KMS-11 (cell line): ENCODE measurements around the gene DAP.

Source experiments
- H2AFZ ChIP-seq: fragments of 200-600 bp; sonication (generic); 2 replicates; pipeline ENCODE4 v1.6.1; 2016; ENCODE audit warnings: antibody characterized with exemption, mixed run types, low read depth
- H3K27ac ChIP-seq: fragments of 200-600 bp; sonication (generic); 2 replicates; pipeline ENCODE4 v1.6.1; 2016; ENCODE audit warnings: mild to moderate bottlenecking, mixed run types
- H3K27me3 ChIP-seq: fragments of 200-600 bp; sonication (generic); 2 replicates; pipeline ENCODE4 v1.6.1; 2017; ENCODE audit warnings: mild to moderate bottlenecking, low read depth, mixed run types, moderate library complexity; ENCODE audit not compliant: insufficient read depth
- H3K36me3 ChIP-seq: fragments of 200-600 bp; sonication (generic); 2 replicates; pipeline ENCODE4 v1.6.1; 2017; ENCODE audit warnings: mild to moderate bottlenecking, mixed run types; ENCODE audit not compliant: insufficient read depth
- H3K4me1 ChIP-seq: fragments of 200-600 bp; sonication (generic); 2 replicates; pipeline ENCODE4 v1.6.1; 2016; ENCODE audit warnings: mild to moderate bottlenecking, low read depth, mixed run types; ENCODE audit not compliant: poor library complexity, severe bottlenecking
- H3K4me2 ChIP-seq: fragments of 200-600 bp; sonication (generic); 2 replicates; pipeline ENCODE4 v1.7.0; 2016; ENCODE audit warnings: mild to moderate bottlenecking, mixed run types
- H3K4me3 ChIP-seq: fragments of 200-600 bp; sonication (generic); IDR thresholded peaks from 2 replicates; pipeline ENCODE4 v1.6.1; 2017; ENCODE audit warnings: low read depth, low read length, mixed read lengths; ENCODE audit not compliant: insufficient read depth
- H3K79me2 ChIP-seq: fragments of 200-600 bp; sonication (generic); 2 replicates; pipeline ENCODE4 v1.6.1; 2016; ENCODE audit warnings: low read depth, mixed run types; ENCODE audit not compliant: insufficient read depth
- H3K9ac ChIP-seq: fragments of 200-600 bp; sonication (generic); 2 replicates; pipeline ENCODE4 v1.6.1; 2016; ENCODE audit warnings: mild to moderate bottlenecking, mixed run types
- H4K20me1 ChIP-seq: fragments of 200-600 bp; sonication (generic); 2 replicates; pipeline ENCODE4 v1.6.1; 2016; ENCODE audit warnings: mild to moderate bottlenecking, mixed run types; ENCODE audit not compliant: insufficient read depth
- CTCF ChIP-seq: fragments of 200-600 bp; sonication (generic); conservative IDR thresholded peaks from 2 replicates; pipeline ENCODE4 v1.6.1; 2017; ENCODE audit warnings: low read depth, mild to moderate bottlenecking, antibody characterized with exemption, low read length, moderate library complexity, mixed read lengths

The DAP gene

GRCh38 chr5:10753178-10753577 lies 7.9 kb downstream of the DAP start:
- Histone ChIP-seq H3K27ac (no peak overlapping the region), H3K36me3 (no peaks in the 10 kb centered on the region; the same call in 1 of the 2 replicates), H3K4me2 (no peak overlapping the region), H3K4me3 (no peak overlapping the region), H2AFZ (no peak overlapping the region), H3K79me2 (peaks cover 25% of the 10 kb centered on the region; the same call in 1 of the 2 replicates), H4K20me1 (no peaks in the 10 kb centered on the region), H3K4me1 (no peaks in the 10 kb centered on the region), H3K27me3 (no peaks in the 10 kb centered on the region), H3K9ac (no peak overlapping the region)
- no peak for TF ChIP-seq CTCF

GRCh38 chr5:10752451-10752850 lies 8.6 kb downstream of the DAP start:
- TF ChIP-seq CTCF = no peak
- H4K20me1 ChIP-seq = no peaks in the 10 kb centered on the region

GRCh38 chr5:10750909-10751308 lies 10.1 kb downstream of the DAP start:
- Histone ChIP-seq H4K20me1 (no peaks in the 10 kb centered on the region), H3K4me2 (no peak overlapping the region), H3K36me3 (peaks cover 3% of the 10 kb centered on the region; the same call in 1 of the 2 replicates), H3K4me3 (no peak overlapping the region), H3K79me2 (peaks cover 14% of the 10 kb centered on the region; the same call in 1 of the 2 replicates), H3K27ac (no peak overlapping the region), H3K27me3 (no peaks in the 10 kb centered on the region), H3K4me1 (no peaks in the 10 kb centered on the region), H3K9ac (no peak overlapping the region), H2AFZ (no peak overlapping the region)
- TF ChIP-seq CTCF = no peak

More at GRCh38 chr5:10752451-10752850, 8.6 kb downstream of the DAP start:
- H3K27ac ChIP-seq = no peak overlapping the region
- peaks cover 19% of the 10 kb centered on the region; the same call in 1 of the 2 replicates for H3K79me2 ChIP-seq
- no peaks in the 10 kb centered on the region for H3K27me3 ChIP-seq
- H3K36me3 ChIP-seq = peaks cover under 1% of the 10 kb centered on the region; the same call in 1 of the 2 replicates
- H3K4me1 ChIP-seq = no peaks in the 10 kb centered on the region
- no peak overlapping the region for H3K4me2 ChIP-seq
- H3K9ac ChIP-seq = no peak overlapping the region
- no peak overlapping the region for H2AFZ ChIP-seq
- no peak overlapping the region for H3K4me3 ChIP-seq

- H2AFZ ChIP-seq = no peak overlapping the region
- peaks cover 3% of the 10 kb centered on the region; the same call in 1 of the 2 replicates for H3K36me3 ChIP-seq
- no peak for TF ChIP-seq CTCF
- H3K27me3 ChIP-seq = no peaks in the 10 kb centered on the region
- H4K20me1 ChIP-seq = no peaks in the 10 kb centered on the region
- no peak overlapping the region for H3K9ac ChIP-seq
- H3K79me2 ChIP-seq = no peaks in the 10 kb centered on the region
- H3K27ac ChIP-seq = no peak overlapping the region
- no peak overlapping the region for H3K4me2 ChIP-seq
- no peak overlapping the region for H3K4me3 ChIP-seq
- no peaks in the 10 kb centered on the region for H3K4me1 ChIP-seq
These were observed 13.1 kb downstream of the DAP start for GRCh38 chr5:10747678-10748622.
